Measurements from ENCODE around the gene EDA.
A peak's percentile ranks its signal among the peaks of the same experiment; 100 is the strongest.

Gene EDA

GRCh38 chrX:70082723-70083122, 466.8 kb downstream of the EDA start:
- no peak for DNase-seq

GRCh38 chrX:70084592-70085240, 468.8 kb downstream of the EDA start:
- DNase-seq = no peak

- peak; percentile 79 for DNase-seq
Measured at GRCh38 chrX:70087857-70088630, 472.1 kb downstream of the EDA start.

- no peak for DNase-seq
Measured at GRCh38 chrX:70088751-70089150, 472.8 kb downstream of the EDA start.

Measured in hematopoietic multipotent progenitor cell treated with erythropoietin and hydrocortisone succinate and interleukin-3 and kit ligand, for 8 days (in vitro differentiated cells).